NCI-H1694 treated with DMSO at 0.1 percent for 48 hours (cell line): Measurements from ENCODE around the gene CCDC57.

Experiments
- DNase-seq: peaks from one replicate; lab custom pipeline; 2025; lab: John Stamatoyannopoulos, UW

Gene CCDC57

GRCh38 chr17:82121660-82122629 is 90.7 kb downstream of the CCDC57 start:
- DNase-seq = no peak

GRCh38 chr17:82121246-82121645 is 91.4 kb downstream of the CCDC57 start:
- no peak for DNase-seq

- DNase-seq = no peak
Observed at GRCh38 chr17:82120148-82120547, 92.5 kb downstream of the CCDC57 start.

GRCh38 chr17:82118815-82119380 is 93.7 kb downstream of the CCDC57 start:
- DNase-seq = no peak

- DNase-seq = no peak
Observed at GRCh38 chr17:82118168-82118814, 94.4 kb downstream of the CCDC57 start.

GRCh38 chr17:82117139-82118090 is 95.2 kb downstream of the CCDC57 start:
- no peak for DNase-seq

GRCh38 chr17:82116246-82116645 is 96.4 kb downstream of the CCDC57 start:
- no peak for DNase-seq

- no peak for DNase-seq
Observed at GRCh38 chr17:82114872-82115271, 97.8 kb downstream of the CCDC57 start.

GRCh38 chr17:82114447-82114846 is 98.2 kb downstream of the CCDC57 start:
- DNase-seq = no peak

- no peak for DNase-seq
Observed at GRCh38 chr17:82113941-82114340, 98.7 kb downstream of the CCDC57 start.

GRCh38 chr17:82113422-82113821 is 99.2 kb downstream of the CCDC57 start:
- no peak for DNase-seq

GRCh38 chr17:82112914-82113311 is 99.7 kb downstream of the CCDC57 start:
- DNase-seq = no peak

GRCh38 chr17:82112181-82112913 is 100.3 kb downstream of the CCDC57 start:
- no peak for DNase-seq

GRCh38 chr17:82110298-82110697 is 102.3 kb downstream of the CCDC57 start:
- DNase-seq = no peak

- DNase-seq = no peak
Observed at GRCh38 chr17:82108961-82109475, 103.6 kb downstream of the CCDC57 start.

- no peak for DNase-seq
Observed at GRCh38 chr17:82108496-82108945, 104.1 kb downstream of the CCDC57 start.

GRCh38 chr17:82108038-82108437 is 104.6 kb downstream of the CCDC57 start:
- no peak for DNase-seq

- DNase-seq = no peak
Observed at GRCh38 chr17:82107341-82107860, 105.2 kb downstream of the CCDC57 start.

GRCh38 chr17:82106688-82107305 is 105.8 kb downstream of the CCDC57 start:
- DNase-seq = no peak
